HFF-Myc (cell line): ENCODE measurements around the gene MICALL1.
"Not testable (repeated sequence)": the region's sequence is repeated elsewhere in the genome, so short reads cannot be mapped to it uniquely, and the experiment has no call there.

Experiments used
- DNase-seq: peaks from one replicate; pipeline ENCODE4 v3.0.0-alpha.2; 2011; ENCODE audit warnings: low read depth; ENCODE audit errors: extremely low read depth
- H3K4me3 ChIP-seq: replicated peaks from 2 replicates; pipeline ENCODE4 v1.5.1; 2011; ENCODE audit warnings: low read depth, mild to moderate bottlenecking, control low read depth, low read length
- CTCF ChIP-seq: IDR thresholded peaks from 2 replicates; pipeline ENCODE4 v1.5.1; 2012; ENCODE audit warnings: mild to moderate bottlenecking, low read depth, low read length, control low read depth; ENCODE audit errors: missing control alignments

The MICALL1 gene

DNA sequence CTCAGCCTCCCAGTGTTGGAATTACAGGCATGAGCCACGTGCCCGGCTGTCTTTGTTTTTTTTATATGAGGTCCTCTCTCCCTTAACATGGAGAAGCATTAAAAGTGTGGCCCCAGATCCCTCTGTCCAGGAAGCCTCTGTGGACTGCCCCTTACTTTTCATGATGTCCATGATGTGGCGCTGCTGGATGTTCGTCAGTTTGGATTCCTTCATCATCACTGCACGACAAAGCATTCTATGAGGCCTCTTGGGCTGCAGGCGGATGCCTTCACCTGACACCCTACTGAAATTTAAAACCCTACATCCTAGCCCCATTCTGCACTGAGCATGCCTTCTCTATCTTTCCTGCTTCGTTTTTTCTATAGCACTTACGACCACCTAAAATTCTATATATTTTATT lies 45.2 kb downstream of the MICALL1 start:
- no peak for DNase-seq
- H3K4me3 ChIP-seq: no peak overlapping the region
- TF ChIP-seq CTCF: no peak

- not testable (repeated sequence) for DNase-seq
- peak overlapping the region; percentile 89 for H3K4me3 ChIP-seq
These were observed 46.5 kb downstream of the MICALL1 start for GRCh38 chr22:37952629-37953028.

GRCh38 chr22:37953062-37953436 lies 47.0 kb downstream of the MICALL1 start:
- TF ChIP-seq CTCF: no peak
- H3K4me3 ChIP-seq: peak overlapping the region; percentile 89
- no peak for DNase-seq

- TF ChIP-seq CTCF: no peak
These were observed 47.5 kb downstream of the MICALL1 start, which contains the start of the genes C22orf23 and POLR2F for GRCh38 chr22:37953437-37954179. TSS of gene C22orf23 (minus strand) at chr22:37953601. CDS start at chr22:37953149, 452 bp downstream. TSS of gene POLR2F (plus strand) at chr22:37953699. CDS start at chr22:37953788, 89 bp downstream.

DNA sequence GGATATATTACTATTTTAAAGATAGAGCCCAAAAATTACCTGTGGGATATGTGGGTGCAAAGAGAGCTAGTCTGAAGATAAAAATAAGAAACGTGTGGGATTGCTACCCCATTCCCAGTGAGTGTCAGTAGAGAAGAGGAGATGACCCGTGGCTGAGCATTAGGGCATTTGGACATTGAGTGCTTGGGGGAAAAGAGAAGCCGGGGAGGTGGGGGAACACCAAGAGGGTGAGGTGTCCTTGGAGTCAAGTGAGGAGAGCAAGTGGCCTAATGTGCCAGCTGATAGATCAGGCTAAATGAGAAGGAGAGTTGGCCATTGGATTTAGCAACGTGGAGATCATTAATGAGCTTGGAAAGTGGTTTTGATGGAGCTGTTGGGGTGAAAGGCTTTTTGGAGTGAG lies 48.6 kb downstream of the MICALL1 start:
- no peak for TF ChIP-seq CTCF
- peak overlapping the region; percentile 89 for H3K4me3 ChIP-seq

More at GRCh38 chr22:37953437-37954179, 47.5 kb downstream of the MICALL1 start, which contains the start of the genes C22orf23 and POLR2F:
- peak; percentile 91 for DNase-seq
- peak within 1 kb of the TSS; percentile 89 for H3K4me3 ChIP-seq

DNA sequence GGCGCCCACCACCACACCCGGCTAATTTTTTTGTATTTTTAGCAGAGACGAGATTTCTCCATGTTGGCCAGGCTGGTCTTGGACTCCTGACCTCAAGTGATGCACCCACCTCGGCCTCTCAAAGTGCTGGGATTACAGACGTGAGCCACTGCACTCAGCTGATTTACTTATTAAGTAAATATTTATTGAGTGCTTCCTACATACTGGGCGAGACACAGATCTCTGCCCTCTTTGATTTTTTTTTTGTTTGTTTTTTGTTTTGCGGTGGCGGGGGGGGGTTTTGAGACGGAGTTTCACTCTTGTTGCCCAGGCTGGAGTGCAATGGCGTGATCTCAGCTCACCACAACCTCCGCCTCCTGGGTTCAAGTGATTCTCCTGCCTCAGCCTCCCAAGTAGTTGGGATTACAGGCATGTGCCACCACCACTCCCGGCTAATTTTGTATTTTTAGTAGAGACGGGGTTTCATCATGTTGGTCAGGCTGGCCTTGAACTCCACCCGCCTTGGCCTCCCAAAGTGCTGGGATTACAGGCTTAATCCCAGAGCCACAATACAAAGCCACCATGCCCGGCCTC lies 49.8 kb downstream of the MICALL1 start:
- H3K4me3 ChIP-seq, DNase-seq: not testable (repeated sequence)

More for the DNA sequence above, 48.6 kb downstream of the MICALL1 start:
- no peak for DNase-seq

DNA sequence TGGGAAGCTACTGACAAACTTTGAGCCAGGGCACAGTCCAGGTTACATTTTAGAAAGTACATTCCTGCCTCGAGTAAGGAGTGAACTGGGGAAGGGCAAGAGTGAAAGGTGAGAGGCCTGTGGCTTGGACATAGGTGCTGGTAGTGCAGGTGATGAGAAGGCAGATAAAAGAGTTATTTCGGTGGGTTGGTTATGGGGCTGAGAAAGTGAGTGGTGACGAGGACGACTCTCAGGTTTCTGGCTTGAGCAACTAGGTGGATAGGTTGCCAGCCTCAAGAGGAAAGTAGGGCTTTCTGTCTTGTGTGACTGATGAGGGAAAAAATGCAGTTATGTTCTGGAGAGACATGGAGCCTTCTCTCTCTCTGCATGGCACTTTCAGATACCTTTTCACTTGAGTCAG lies 51.1 kb downstream of the MICALL1 start:
- H3K4me3 ChIP-seq: no peak overlapping the region
- DNase-seq: no peak
- TF ChIP-seq CTCF: no peak

- DNase-seq: no peak
- no peak for TF ChIP-seq CTCF
These were observed 53.2 kb downstream of the MICALL1 start for GRCh38 chr22:37959231-37959825.

More at GRCh38 chr22:37959231-37959825, 53.2 kb downstream of the MICALL1 start:
- no peak overlapping the region for H3K4me3 ChIP-seq
